Measurements from ENCODE around the gene ARHGAP8.
A peak's percentile ranks its signal among the peaks of the same experiment; 100 is the strongest.

ARHGAP8 gene

GRCh38 chr22:44752285-44753188, at the start of gene ARHGAP8:
TSS of gene ARHGAP8 (plus strand) at chr22:44752575. CDS start at chr22:44786528, 33,953 bp downstream.
- DNase-seq (ENCODE audit: low spot score), result no peak

- DNase-seq (ENCODE audit: low spot score), result no peak
Measured at GRCh38 chr22:44703255-44703870, 49.0 kb upstream of the ARHGAP8 start.

GRCh38 chr22:44704159-44705021, 48.0 kb upstream of the ARHGAP8 start:
- DNase-seq (ENCODE audit: low spot score), result no peak

GRCh38 chr22:44705022-44705297, 47.4 kb upstream of the ARHGAP8 start:
- no peak for DNase-seq (ENCODE audit: low spot score)

GRCh38 chr22:44706488-44706887, 45.9 kb upstream of the ARHGAP8 start:
- DNase-seq (ENCODE audit: low spot score), result no peak

- DNase-seq (ENCODE audit: low spot score), result no peak
Measured at GRCh38 chr22:44707178-44707577, 45.2 kb upstream of the ARHGAP8 start.

- no peak for DNase-seq (ENCODE audit: low spot score)
Measured at GRCh38 chr22:44707752-44708151, 44.6 kb upstream of the ARHGAP8 start.

GRCh38 chr22:44709881-44710392, 42.4 kb upstream of the ARHGAP8 start:
- DNase-seq (ENCODE audit: low spot score), result no peak

- DNase-seq (ENCODE audit: low spot score), result no peak
Measured at GRCh38 chr22:44710474-44711240, 41.7 kb upstream of the ARHGAP8 start.

- no peak for DNase-seq (ENCODE audit: low spot score)
Measured at GRCh38 chr22:44711241-44711560, 41.2 kb upstream of the ARHGAP8 start.

GRCh38 chr22:44711690-44712555, 40.5 kb upstream of the ARHGAP8 start:
- DNase-seq (ENCODE audit: low spot score), result no peak

- no peak for DNase-seq (ENCODE audit: low spot score)
Measured at GRCh38 chr22:44712962-44713361, 39.4 kb upstream of the ARHGAP8 start.

GRCh38 chr22:44714703-44715350, 37.5 kb upstream of the ARHGAP8 start:
- DNase-seq (ENCODE audit: low spot score), result no peak

- no peak for DNase-seq (ENCODE audit: low spot score)
Measured at GRCh38 chr22:44718418-44718817, 34.0 kb upstream of the ARHGAP8 start.

GRCh38 chr22:44719586-44720368, 32.6 kb upstream of the ARHGAP8 start:
- DNase-seq (ENCODE audit: low spot score), result no peak

- DNase-seq (ENCODE audit: low spot score), result no peak
Measured at GRCh38 chr22:44721213-44721612, 31.2 kb upstream of the ARHGAP8 start.

- DNase-seq (ENCODE audit: low spot score), result no peak
Measured at GRCh38 chr22:44722611-44723010, 29.8 kb upstream of the ARHGAP8 start.

GRCh38 chr22:44723801-44724200, 28.6 kb upstream of the ARHGAP8 start:
- peak; percentile 49 for DNase-seq (ENCODE audit: low spot score)

- no peak for DNase-seq (ENCODE audit: low spot score)
Measured at GRCh38 chr22:44724416-44724815, 28.0 kb upstream of the ARHGAP8 start.

- no peak for DNase-seq (ENCODE audit: low spot score)
Measured at GRCh38 chr22:44724859-44725258, 27.5 kb upstream of the ARHGAP8 start.
